GM19025 (cell line): ENCODE results near the gene ID1.
A peak's percentile ranks its signal among the peaks of the same experiment; 100 is the strongest.
"Not testable (repeated sequence)": the region's sequence is repeated elsewhere in the genome, so short reads cannot be mapped to it uniquely, and the experiment has no call there.

Experiments used
- ATAC-seq: cut with Tn5 transposase; IDR thresholded peaks from one replicate; pipeline ENCODE4 v1.9.1; 2021; ENCODE audit warnings: mild to moderate bottlenecking, low read depth, moderate library complexity; ENCODE audit not compliant: unreplicated experiment

Gene ID1

GRCh38 chr20:31596412-31596715, 8.7 kb upstream of the ID1 start:
- not testable (repeated sequence) for ATAC-seq

GRCh38 chr20:31596831-31597480, 8.1 kb upstream of the ID1 start:
- no peak for ATAC-seq

GRCh38 chr20:31597481-31597855, 7.6 kb upstream of the ID1 start:
- ATAC-seq, result no peak

- no peak for ATAC-seq
Measured at GRCh38 chr20:31602431-31602778, 2.7 kb upstream of the ID1 start.

- peak; percentile 30 for ATAC-seq
Measured at GRCh38 chr20:31602779-31603441, 2.2 kb upstream of the ID1 start.

- ATAC-seq, result peak; percentile 45
Measured at GRCh38 chr20:31603822-31604566, 1.1 kb upstream of the ID1 start.

GRCh38 chr20:31604567-31605030, 490 bp upstream of the ID1 start:
- no peak for ATAC-seq

GRCh38 chr20:31605902-31606803, 1.1 kb downstream of the ID1 start:
- no peak for ATAC-seq

GRCh38 chr20:31606804-31607639, 1.9 kb downstream of the ID1 start:
- no peak for ATAC-seq

GRCh38 chr20:31607640-31608250, 2.7 kb downstream of the ID1 start:
- ATAC-seq, result no peak

- no peak for ATAC-seq
Measured at GRCh38 chr20:31608251-31608945, 3.3 kb downstream of the ID1 start.

- not testable (repeated sequence) for ATAC-seq
Measured at GRCh38 chr20:31612271-31612640, 7.2 kb downstream of the ID1 start.

- ATAC-seq, result no peak
Measured at GRCh38 chr20:31615416-31615815, 10.3 kb downstream of the ID1 start.

GRCh38 chr20:31617432-31618104, 12.5 kb downstream of the ID1 start:
- ATAC-seq, result no peak

GRCh38 chr20:31620246-31620645, 15.2 kb downstream of the ID1 start:
- no peak for ATAC-seq

GRCh38 chr20:31623123-31623505, 18.0 kb downstream of the ID1 start:
- ATAC-seq, result not testable (repeated sequence)

GRCh38 chr20:31626534-31626933, 21.4 kb downstream of the ID1 start:
- not testable (repeated sequence) for ATAC-seq

GRCh38 chr20:31628057-31628456, 23.0 kb downstream of the ID1 start:
- not testable (repeated sequence) for ATAC-seq
